DND-41 (cell line): ENCODE data around the gene GCC2.

Experiments used
- CTCF ChIP-seq: IDR thresholded peaks from 2 replicates; pipeline ENCODE4 v1.5.1; 2012; ENCODE audit warnings: borderline replicate concordance, low read length, moderate library complexity, mild to moderate bottlenecking; ENCODE audit not compliant: poor library complexity, severe bottlenecking; ENCODE audit errors: extremely low read depth
- EZH2 ChIP-seq: IDR thresholded peaks from 3 replicates; pipeline ENCODE4 v1.6.1; 2012; ENCODE audit warnings: borderline replicate concordance, low read depth, mild to moderate bottlenecking, moderate library complexity, low read length, inconsistent platforms; ENCODE audit not compliant: severe bottlenecking

- TF ChIP-seq CTCF (no peak), EZH2 (no peak)
Measured at GRCh38 chr2:108401800-108402199, 47.2 kb upstream of the GCC2 start.
